ENCODE results near the gene CENPT.

The CENPT gene

DNA sequence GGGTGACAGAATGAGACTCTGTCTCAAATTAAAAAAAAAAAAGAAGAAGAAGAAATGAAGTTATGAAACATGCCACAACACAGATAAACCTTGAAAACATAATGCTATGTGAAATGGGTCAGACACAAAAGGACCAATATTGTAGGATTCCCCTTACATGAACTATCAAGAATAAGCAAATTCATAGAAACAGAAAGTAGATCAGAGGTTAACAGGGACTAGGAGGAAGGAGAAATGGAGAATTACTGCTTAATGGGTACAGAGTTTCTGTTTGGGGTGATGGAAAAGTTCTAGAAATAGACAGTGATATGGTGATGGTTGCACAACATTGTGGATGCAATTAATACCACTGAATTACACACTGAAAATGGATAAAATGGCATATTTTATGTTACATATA lies 57.4 kb downstream of the CENPT start:
- no peaks in the 10 kb centered on the region for H3K9me3 ChIP-seq (ENCODE audit: insufficient read depth, low read length)

GRCh38 chr16:67786491-67786890 lies 61.0 kb downstream of the CENPT start:
- Histone ChIP-seq H3K36me3 (ENCODE audit: insufficient read depth, insufficient read length, low read length) (peaks cover 5% of the 10 kb centered on the region), H3K4me1 (ENCODE audit: insufficient read depth, insufficient read length) (peaks cover 5% of the 10 kb centered on the region), H3K4me3 (ENCODE audit: insufficient read length, low read depth) (no peak overlapping the region), H3K9me3 (ENCODE audit: insufficient read depth, low read length) (no peaks in the 10 kb centered on the region; the same call in 1 of the 2 replicates), H3K9ac (ENCODE audit: insufficient read length, low read depth) (no peak overlapping the region), H3K27me3 (ENCODE audit: insufficient read depth, insufficient read length) (no peaks in the 10 kb centered on the region)
- no peak for DNase-seq (ENCODE audit: low read depth, low spot score)
- TF ChIP-seq YY1 (IDR thresholded peaks at IDR 0.05; ENCODE audit: insufficient read depth, insufficient read length) (no peak), SUZ12 (IDR thresholded peaks at IDR 0.05; ENCODE audit: extremely low read depth, insufficient read depth, insufficient read length) (no peak), ZNF274 (IDR thresholded peaks at IDR 0.05; ENCODE audit: low read depth, low read length) (no peak)

More for the DNA sequence above, 57.4 kb downstream of the CENPT start:
- Histone ChIP-seq H3K9ac (ENCODE audit: insufficient read length, low read depth) (no peak overlapping the region), H3K4me1 (ENCODE audit: insufficient read depth, insufficient read length) (no peaks in the 10 kb centered on the region), H3K4me3 (ENCODE audit: insufficient read length, low read depth) (no peak overlapping the region), H3K27me3 (ENCODE audit: insufficient read depth, insufficient read length) (no peaks in the 10 kb centered on the region), H3K36me3 (ENCODE audit: insufficient read depth, insufficient read length, low read length) (no peaks in the 10 kb centered on the region)
- TF ChIP-seq SUZ12 (IDR thresholded peaks at IDR 0.05; ENCODE audit: extremely low read depth, insufficient read depth, insufficient read length) (no peak), YY1 (IDR thresholded peaks at IDR 0.05; ENCODE audit: insufficient read depth, insufficient read length) (no peak), ZNF274 (IDR thresholded peaks at IDR 0.05; ENCODE audit: low read depth, low read length) (no peak)
- no peak for DNase-seq (ENCODE audit: low read depth, low spot score)

DNA sequence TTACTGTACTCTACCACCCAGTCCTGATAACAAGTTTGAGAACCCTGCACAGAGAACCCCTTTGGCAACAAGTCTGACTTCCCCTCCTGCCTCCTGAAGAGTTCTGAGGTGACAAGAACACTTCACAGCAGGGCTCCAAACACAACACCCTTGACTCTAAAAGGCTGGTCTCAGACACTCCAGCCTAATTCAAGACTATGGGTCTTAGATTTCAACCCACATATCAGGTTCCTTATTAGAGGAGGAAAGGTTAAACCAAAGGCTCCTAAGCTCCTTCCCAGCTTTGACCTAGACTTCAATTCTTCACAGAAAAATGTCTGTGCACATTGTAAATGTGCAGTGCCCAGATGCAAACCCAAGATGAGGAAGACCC lies 64.2 kb downstream of the CENPT start:
- Histone ChIP-seq H3K4me3 (ENCODE audit: insufficient read length, low read depth) (no peak overlapping the region), H3K4me1 (ENCODE audit: insufficient read depth, insufficient read length) (peaks cover 5% of the 10 kb centered on the region), H3K36me3 (ENCODE audit: insufficient read depth, insufficient read length, low read length) (peaks cover 19% of the 10 kb centered on the region), H3K9me3 (ENCODE audit: insufficient read depth, low read length) (no peaks in the 10 kb centered on the region; the same call in 1 of the 2 replicates), H3K9ac (ENCODE audit: insufficient read length, low read depth) (no peak overlapping the region), H3K27me3 (ENCODE audit: insufficient read depth, insufficient read length) (no peaks in the 10 kb centered on the region)
- no peak for DNase-seq (ENCODE audit: low read depth, low spot score)
- TF ChIP-seq SUZ12 (IDR thresholded peaks at IDR 0.05; ENCODE audit: extremely low read depth, insufficient read depth, insufficient read length): no peak
- no peak for TF ChIP-seq ZNF274 (IDR thresholded peaks at IDR 0.05; ENCODE audit: low read depth, low read length)
- no peak for TF ChIP-seq YY1 (IDR thresholded peaks at IDR 0.05; ENCODE audit: insufficient read depth, insufficient read length)

DNA sequence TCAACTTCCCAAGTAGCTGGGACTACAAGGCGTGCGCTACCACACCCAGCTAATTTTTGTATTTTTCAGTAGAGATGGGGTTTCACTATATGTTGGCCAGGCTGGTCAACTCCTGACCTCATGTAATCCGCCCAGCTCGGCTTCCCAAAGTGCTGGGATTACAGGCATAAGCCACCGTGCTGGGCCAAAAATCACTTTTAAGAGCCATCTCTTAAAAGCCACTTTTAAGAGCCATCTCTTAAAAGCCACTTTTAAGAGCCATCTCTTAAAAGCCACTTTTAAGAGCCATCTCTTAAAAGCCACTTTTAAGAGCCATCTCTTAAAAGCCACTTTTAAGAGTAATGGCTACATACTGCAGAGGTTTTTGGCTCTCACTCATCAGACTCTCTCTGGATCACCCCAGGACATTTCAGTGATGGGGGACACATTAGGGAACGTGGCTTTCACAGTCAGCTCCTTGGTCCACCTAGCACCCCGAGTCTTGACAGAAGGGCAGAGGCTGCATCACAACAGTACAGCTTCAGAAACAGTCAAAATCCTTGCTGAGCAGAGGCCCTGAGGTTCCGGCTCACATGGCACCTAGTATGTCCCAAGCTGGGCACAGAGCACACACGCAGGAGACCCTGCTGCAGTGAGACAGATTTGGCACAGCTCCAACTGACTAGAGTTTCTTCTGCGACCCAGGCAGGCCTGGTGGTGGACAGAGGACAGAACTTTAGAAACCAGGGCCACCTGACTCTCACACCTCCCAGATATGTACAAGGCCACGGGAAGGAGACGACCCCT lies 64.7 kb downstream of the CENPT start:
- Histone ChIP-seq H3K4me1 (ENCODE audit: insufficient read depth, insufficient read length) (peaks cover 5% of the 10 kb centered on the region), H3K4me3 (ENCODE audit: insufficient read length, low read depth) (no peak overlapping the region), H3K36me3 (ENCODE audit: insufficient read depth, insufficient read length, low read length) (peaks cover 19% of the 10 kb centered on the region), H3K27me3 (ENCODE audit: insufficient read depth, insufficient read length) (no peaks in the 10 kb centered on the region), H3K9me3 (ENCODE audit: insufficient read depth, low read length) (no peaks in the 10 kb centered on the region; the same call in 1 of the 2 replicates), H3K9ac (ENCODE audit: insufficient read length, low read depth) (no peak overlapping the region)
- DNase-seq (ENCODE audit: low read depth, low spot score): no peak
- TF ChIP-seq ZNF274 (IDR thresholded peaks at IDR 0.05; ENCODE audit: low read depth, low read length) (no peak), SUZ12 (IDR thresholded peaks at IDR 0.05; ENCODE audit: extremely low read depth, insufficient read depth, insufficient read length) (no peak), YY1 (IDR thresholded peaks at IDR 0.05; ENCODE audit: insufficient read depth, insufficient read length) (no peak)

DNA sequence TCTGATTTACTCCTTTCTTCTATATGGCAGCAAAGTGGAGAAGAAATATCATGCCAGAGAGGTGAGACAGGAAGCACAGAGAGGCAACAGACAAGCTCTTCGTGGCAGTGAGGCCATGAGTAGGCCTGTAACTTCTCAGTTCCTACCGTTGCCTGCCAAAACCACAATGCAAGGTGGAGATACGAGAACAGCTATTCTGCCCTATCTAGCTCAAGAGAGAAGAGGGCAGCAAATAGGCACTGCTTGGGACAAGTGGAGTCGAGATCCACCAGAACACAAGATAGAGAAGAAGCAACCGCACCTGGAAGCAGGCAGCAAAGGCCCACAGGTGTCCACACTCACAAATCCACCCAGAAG lies 66.0 kb downstream of the CENPT start:
- peaks cover 5% of the 10 kb centered on the region for H3K4me1 ChIP-seq (ENCODE audit: insufficient read depth, insufficient read length)
- H3K9ac ChIP-seq (ENCODE audit: insufficient read length, low read depth): no peak overlapping the region
- DNase-seq (ENCODE audit: low read depth, low spot score): no peak
- no peak overlapping the region for H3K4me3 ChIP-seq (ENCODE audit: insufficient read length, low read depth)
- no peaks in the 10 kb centered on the region; the same call in 1 of the 2 replicates for H3K9me3 ChIP-seq (ENCODE audit: insufficient read depth, low read length)
- peaks cover 19% of the 10 kb centered on the region for H3K36me3 ChIP-seq (ENCODE audit: insufficient read depth, insufficient read length, low read length)
- TF ChIP-seq YY1 (IDR thresholded peaks at IDR 0.05; ENCODE audit: insufficient read depth, insufficient read length): no peak
- no peak for TF ChIP-seq SUZ12 (IDR thresholded peaks at IDR 0.05; ENCODE audit: extremely low read depth, insufficient read depth, insufficient read length)
- TF ChIP-seq ZNF274 (IDR thresholded peaks at IDR 0.05; ENCODE audit: low read depth, low read length): no peak
- no peaks in the 10 kb centered on the region for H3K27me3 ChIP-seq (ENCODE audit: insufficient read depth, insufficient read length)

DNA sequence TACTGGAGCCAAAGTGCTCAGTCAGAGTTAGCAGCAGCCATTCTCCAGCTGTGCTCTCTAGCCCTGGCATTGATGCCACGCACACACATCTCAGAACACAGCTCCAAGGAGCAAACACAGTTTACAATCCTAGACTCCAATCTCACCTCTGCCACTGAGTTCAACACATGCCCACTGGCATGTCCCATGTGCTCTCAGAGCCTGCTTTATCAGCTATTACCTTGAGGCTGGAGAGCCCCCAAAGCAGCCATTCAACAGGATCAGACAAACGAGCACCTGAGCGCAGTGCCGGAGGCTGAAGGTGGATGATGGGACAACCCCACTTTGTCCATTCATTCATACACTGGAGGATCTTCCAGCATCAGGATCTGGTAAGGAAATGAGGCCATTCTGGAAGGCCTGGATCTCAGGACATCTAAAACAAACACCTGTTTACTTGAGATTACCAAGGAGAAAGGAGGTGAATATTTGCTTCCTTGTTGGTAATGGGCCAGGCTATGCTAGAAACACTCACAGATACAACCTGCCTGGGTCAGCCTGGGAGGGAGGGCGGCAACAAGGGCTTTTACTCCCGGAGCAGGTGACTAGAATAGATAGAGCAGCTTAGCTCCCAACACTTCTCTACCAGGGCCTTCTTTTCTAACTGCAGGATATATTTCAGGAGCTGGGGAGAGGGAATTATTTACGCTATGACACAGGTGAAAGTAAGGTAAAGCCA lies 66.5 kb downstream of the CENPT start:
- Histone ChIP-seq H3K4me3 (ENCODE audit: insufficient read length, low read depth) (no peak overlapping the region), H3K27me3 (ENCODE audit: insufficient read depth, insufficient read length) (no peaks in the 10 kb centered on the region), H3K36me3 (ENCODE audit: insufficient read depth, insufficient read length, low read length) (peaks cover 19% of the 10 kb centered on the region), H3K9me3 (ENCODE audit: insufficient read depth, low read length) (no peaks in the 10 kb centered on the region; the same call in 1 of the 2 replicates), H3K9ac (ENCODE audit: insufficient read length, low read depth) (no peak overlapping the region), H3K4me1 (ENCODE audit: insufficient read depth, insufficient read length) (peaks cover 5% of the 10 kb centered on the region)
- TF ChIP-seq YY1 (IDR thresholded peaks at IDR 0.05; ENCODE audit: insufficient read depth, insufficient read length) (no peak), SUZ12 (IDR thresholded peaks at IDR 0.05; ENCODE audit: extremely low read depth, insufficient read depth, insufficient read length) (no peak), ZNF274 (IDR thresholded peaks at IDR 0.05; ENCODE audit: low read depth, low read length) (no peak)
- no peak for DNase-seq (ENCODE audit: low read depth, low spot score)
